Amygdala (tissue), 56 donors: ENCODE measurements around the gene EHMT1.
A peak's percentile ranks its signal among the peaks of the same experiment; 100 is the strongest.
"Not testable (repeated sequence)": the region's sequence is repeated elsewhere in the genome, so short reads cannot be mapped to it uniquely, and the experiment has no call there.

Source experiments
- DNase-seq, 56 donors: peaks; one replicate each; lab custom pipeline; 2025; lab: John Stamatoyannopoulos, UW

The EHMT1 gene

GRCh38 chr9:137774775-137775386, 156.1 kb downstream of the EHMT1 start:
- DNase-seq: no peak

GRCh38 chr9:137776306-137776995, 157.6 kb downstream of the EHMT1 start:
- DNase-seq: no peak

GRCh38 chr9:137777761-137778160, 159.0 kb downstream of the EHMT1 start:
- peak in 1 of 56 donors; percentile 7 for DNase-seq

- no peak for DNase-seq
Measured at GRCh38 chr9:137778336-137778735, 159.5 kb downstream of the EHMT1 start.

DNA sequence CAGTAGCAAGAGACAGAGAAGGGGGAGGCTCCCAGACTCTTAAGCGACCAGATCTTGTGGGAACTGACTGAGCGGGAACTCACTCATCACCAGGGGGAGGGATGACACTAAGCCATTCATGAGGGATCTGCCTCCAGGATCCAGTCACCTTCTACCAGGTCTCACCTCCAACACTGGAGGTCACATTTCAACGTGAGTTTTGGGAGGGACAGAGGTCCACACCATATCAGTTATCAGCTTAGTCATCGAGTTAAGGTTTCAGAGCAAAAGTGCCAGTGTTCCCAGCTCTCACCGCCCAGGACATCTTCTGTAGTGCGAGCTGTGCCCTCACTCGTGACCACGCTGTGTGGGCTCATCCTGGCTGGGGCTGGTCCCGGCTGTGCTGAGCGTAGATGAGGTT, 160.1 kb downstream of the EHMT1 start:
- no peak for DNase-seq

GRCh38 chr9:137780031-137780430, 161.2 kb downstream of the EHMT1 start:
- not testable (repeated sequence) for DNase-seq

GRCh38 chr9:137781906-137782585, 163.2 kb downstream of the EHMT1 start:
- DNase-seq: no peak

GRCh38 chr9:137783521-137783920, 164.7 kb downstream of the EHMT1 start:
- no peak for DNase-seq

GRCh38 chr9:137784046-137784445, 165.2 kb downstream of the EHMT1 start:
- DNase-seq: no peak

DNA sequence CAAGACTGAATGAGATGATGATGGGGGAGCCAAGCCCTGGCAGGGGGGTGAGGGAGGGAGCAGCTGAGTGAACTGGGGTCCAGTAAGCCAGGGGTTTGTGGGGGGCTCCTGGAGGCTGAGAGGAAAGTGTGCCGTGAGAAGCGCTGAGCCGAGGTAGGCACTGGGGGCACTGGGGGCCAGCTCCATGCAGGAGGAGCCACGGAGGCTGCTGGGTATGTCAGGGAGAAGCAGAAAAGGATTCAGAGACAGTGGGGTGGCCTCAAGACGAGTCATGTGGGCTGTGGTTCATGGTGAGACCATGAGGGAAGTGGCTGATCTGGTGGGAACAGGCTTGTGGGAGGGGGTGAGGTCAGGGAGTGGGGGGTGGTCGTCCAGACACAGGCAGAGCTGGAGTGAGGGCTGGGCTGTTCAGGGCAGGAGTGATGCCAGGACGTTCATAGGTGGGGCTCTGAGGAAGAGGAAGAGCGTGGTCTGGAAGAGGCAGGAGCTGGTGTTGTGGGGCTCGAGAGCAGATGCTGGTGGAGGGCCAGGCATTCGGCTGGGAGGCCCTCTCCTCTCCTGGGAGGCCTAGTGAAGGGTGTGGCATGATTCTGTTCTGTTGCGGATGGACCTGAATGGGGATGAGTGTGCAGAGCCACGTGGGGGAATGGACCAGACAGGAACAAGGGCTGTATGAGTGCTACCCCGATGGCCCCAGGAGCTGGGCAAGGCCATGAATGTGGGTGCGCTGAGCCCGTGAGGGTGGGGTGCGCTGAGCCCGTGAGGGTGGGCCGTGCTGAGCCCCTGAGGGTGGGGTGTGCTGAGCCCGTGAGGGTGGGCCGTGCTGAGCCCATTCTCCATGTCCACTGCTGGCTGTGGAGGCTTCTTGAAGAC, 166.1 kb downstream of the EHMT1 start:
- DNase-seq: no peak

DNA sequence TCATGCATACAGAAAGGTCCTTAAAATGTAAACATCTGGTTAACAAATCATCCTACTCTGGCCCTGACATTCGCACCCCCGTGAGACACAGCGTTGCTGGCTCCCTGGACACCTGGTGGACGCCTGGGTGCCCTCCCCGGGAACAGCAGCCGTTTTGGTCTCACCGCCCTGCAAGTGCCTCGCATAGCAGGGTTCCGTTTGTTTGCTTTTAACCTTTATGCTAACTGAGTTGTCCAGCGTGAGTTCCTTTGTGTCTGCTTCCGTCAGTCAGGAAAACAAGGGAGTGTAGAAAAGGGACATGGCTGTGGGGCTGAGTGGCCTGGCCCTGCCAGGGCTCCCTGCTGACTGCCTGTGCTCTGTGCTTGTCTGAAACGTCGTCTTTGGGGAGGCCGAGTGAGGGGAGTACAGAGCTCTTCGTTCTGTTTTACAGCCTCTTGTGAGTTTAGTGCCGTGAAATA, 166.9 kb downstream of the EHMT1 start:
- peak in 3 of 56 donors; percentile 15 to 40 (median 36) for DNase-seq

DNA sequence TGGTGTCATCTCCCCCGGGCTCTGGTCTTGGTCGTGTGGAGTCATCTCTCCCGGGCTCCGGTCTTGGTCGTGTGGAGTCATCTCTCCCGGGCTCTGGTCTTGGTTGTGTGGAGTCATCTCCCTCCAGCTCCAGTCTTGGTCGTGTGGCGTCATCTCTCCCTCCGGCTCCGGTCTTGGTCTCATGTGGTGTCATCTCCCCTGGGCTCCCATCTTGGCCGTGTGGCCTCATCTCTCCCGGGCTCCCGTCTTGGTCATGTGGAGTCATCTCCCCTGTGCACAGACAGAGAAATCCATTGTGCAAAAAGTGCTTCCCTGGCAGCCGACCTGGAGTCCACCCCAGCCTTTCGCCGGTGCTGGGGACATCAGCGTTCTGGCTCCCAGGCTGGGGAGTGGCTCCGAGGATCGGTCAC, 167.7 kb downstream of the EHMT1 start:
- DNase-seq: peak in 2 of 56 donors; percentile 10 to 41

- peak in 12 of 56 donors; percentile 13 to 55 (median 24) for DNase-seq
Measured at GRCh38 chr9:137787381-137787780, 168.6 kb downstream of the EHMT1 start.

DNA sequence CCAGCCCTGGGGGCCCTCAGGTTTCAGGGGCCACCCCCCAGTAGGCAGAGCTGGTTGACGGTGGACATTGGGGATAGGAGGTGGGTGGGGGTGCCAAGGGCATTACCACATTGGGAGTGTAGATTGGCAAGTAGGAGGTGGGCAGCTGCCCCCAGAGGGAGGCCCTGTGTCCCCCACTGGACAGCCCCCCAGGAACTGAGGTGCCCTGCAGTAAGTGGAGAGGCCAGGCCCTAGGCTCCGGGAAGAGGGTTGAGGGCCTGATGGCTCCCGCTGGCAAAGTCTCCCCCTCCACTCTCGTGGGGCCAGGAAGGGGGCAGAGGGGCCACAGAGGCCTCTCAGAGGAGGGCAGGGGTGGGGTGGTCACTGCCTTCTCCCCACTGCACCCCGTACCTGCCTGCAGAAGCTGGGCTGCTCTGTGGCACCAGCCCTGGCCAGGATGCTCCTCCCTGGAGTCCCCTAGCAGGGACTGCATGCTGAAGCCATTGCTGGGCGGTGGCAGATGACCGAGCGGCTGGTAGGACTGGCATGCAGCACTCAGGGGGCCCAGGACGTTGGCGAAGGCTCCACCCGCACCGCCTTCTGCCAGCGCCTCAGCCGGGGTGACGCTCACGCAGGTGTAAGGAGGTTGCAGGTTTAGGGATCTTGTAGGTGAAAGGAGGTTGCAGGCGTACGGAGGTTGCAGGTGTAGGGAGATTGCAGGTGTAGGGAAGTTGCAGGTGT, 169.1 kb downstream of the EHMT1 start:
- no peak for DNase-seq

DNA sequence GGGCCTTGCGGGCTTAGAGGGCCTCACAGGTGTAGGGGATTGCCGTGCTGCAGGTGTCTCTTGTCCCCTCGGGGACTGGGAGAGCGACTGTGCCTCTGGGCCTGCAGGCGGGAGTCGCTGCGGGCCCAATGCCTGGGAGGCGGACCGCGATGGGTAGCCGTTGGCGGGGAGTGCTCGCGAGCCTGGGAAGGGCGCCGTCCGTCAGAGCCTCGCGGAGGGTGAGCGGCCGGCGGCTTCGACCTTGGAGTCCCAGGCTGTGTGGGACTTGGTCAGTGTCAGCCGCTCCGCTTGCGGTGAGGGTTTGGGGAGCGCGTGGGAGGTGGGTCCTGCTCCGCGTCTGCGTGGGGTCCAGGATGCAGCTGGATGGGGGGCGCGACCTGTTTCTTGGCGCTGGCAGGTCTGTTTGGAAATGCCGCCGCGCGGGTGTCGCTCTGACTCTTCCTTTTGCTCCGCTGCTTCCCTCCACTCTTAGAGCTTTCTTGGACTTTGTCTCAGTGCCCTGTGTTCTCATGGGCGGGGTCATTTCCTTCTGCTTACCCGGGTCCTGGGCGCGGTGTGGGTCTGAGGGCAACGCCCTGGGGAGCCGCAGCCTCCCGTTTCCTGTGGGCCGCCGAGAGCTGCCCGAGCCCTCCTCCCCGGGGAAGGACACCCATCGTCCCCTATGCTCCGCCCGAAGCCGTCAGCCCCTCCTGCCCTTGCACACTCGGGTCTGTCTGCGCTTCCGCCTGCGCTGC, 169.9 kb downstream of the EHMT1 start:
- no peak for DNase-seq

GRCh38 chr9:137789295-137789895, 170.6 kb downstream of the EHMT1 start:
- no peak for DNase-seq

- DNase-seq: no peak
Measured at GRCh38 chr9:137791947-137792346, 173.1 kb downstream of the EHMT1 start.

DNA sequence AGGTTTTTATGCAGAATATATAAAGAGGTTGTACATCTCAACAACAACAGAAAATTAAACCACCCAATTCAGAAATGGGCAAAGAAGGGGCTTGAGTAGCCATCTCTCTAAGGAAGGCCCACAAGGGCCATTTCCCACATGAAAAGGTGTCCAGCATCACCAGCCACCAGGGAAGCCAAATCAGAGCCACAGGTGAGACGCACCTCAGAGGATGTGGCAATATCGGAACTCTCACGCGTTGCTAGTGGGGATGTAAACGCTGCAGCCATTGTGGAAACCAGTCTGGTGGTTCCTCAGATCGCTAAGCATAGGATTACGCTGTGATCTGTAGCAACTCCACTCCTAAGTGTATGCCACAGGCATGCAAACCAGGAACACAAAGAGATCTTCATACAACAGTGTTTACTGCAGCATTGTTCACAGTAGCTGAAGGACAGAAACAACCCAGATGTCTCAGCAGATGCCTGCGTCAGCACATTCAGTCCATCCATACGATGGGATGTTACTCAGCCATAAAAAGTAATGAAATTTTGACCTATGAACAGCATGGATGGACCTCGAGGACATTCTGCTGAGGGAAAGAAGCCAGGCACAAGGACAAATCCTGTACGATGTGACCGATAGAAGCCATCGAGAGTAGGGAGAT, 174.5 kb downstream of the EHMT1 start:
- peak in 8 of 56 donors; percentile 19 to 50 (median 34) for DNase-seq
